HCT116 (cell line): ENCODE measurements around the gene ATP8B3. TPM values are rescaled to one million over a fixed set of nuclear protein-coding genes. Genes with fewer than 3 reads are reported as not detected.

ENCODE experiments used
- ATAC-seq: fragments of 200-7000 bp; cut with Tn5 transposase; 2 replicates; pipeline ENCODE4 v1.9.1; 2020; ENCODE audit warnings: mild to moderate bottlenecking, moderate library complexity
- BruUV-seq: library from RNA; stranded (reverse); fragments of 400-500 nt; replicated peaks from 2 replicates; lab custom pipeline; 2021; lab: Mats Ljungman, UMichigan
- CTCF ChIA-PET: fragments of 300-600 bp; sonication (Branson Sonifier 250); formaldehyde crosslinking; loops from one replicate; lab custom pipeline; 2021; ENCODE audit warnings: antibody characterized with exemption; lab: Charles Lee
- POLR2A ChIA-PET: fragments of 300-600, 350-600 bp; sonication (Branson Sonifier 250); formaldehyde crosslinking; loops from one replicate; lab custom pipeline; 2021; ENCODE audit warnings: antibody characterized with exemption; lab: Charles Lee
- RAD21 ChIA-PET, 2 experiments: fragments of 300-600 bp; sonication (Branson Sonifier 250); formaldehyde crosslinking; loops; one replicate each; lab custom pipeline; 2023; ENCODE audit warnings: low total read pairs in 2 of 2; ENCODE audit not compliant: uncharacterized antibody in 2 of 2, unreplicated experiment in 2 of 2, low non-redundant PET in 1 of 2; lab: Charles Lee
- DNase-seq: peaks from one replicate; pipeline ENCODE4 v3.0.0-alpha.2; 2010; ENCODE audit warnings: low read depth, low spot score
- H2AFZ ChIP-seq: fragments of 200-600 bp; shearing (Covaris generic), sonication (generic); 2 replicates; pipeline ENCODE4 v1.6.1; 2017; ENCODE audit warnings: low read depth, mixed run types, mixed read lengths, antibody characterized with exemption, low read length; ENCODE audit not compliant: poor library complexity, severe bottlenecking
- H3K27ac ChIP-seq: 2 replicates; pipeline ENCODE4 v1.5.1; 2012; ENCODE audit warnings: low read depth, low read length
- H3K27me3 ChIP-seq: fragments of 200-600 bp; sonication (generic); 2 replicates; pipeline ENCODE4 v1.6.1; 2016; ENCODE audit warnings: mixed run types, low read length, mixed read lengths; ENCODE audit not compliant: insufficient read depth
- H3K36me3 ChIP-seq, 2 experiments: fragments of 200-500 bp in 1 of 2; fragments of 200-600 bp in 1 of 2; sonication (Bioruptor generic) in 1 of 2; sonication (generic) in 1 of 2; 2 replicates each; pipeline versions ENCODE4 v1.5.1 to v1.6.1; 2014 to 2016; ENCODE audit warnings: low read length in 2 of 2, inconsistent platforms in 1 of 2, mixed read lengths in 1 of 2, mixed run types in 1 of 2; ENCODE audit not compliant: insufficient read depth in 2 of 2, control insufficient read depth in 1 of 2
- H3K4me1 ChIP-seq, 2 experiments: fragments of 200-600 bp in 1 of 2; sonication (generic) in 1 of 2; 2 replicates each; pipeline versions ENCODE4 v1.5.1 to v1.6.1; 2012 to 2017; ENCODE audit warnings: low read length in 2 of 2, inconsistent platforms in 1 of 2, mild to moderate bottlenecking in 1 of 2, mixed read lengths in 1 of 2, mixed run types in 1 of 2, moderate library complexity in 1 of 2; ENCODE audit not compliant: insufficient read depth in 2 of 2, control insufficient read depth in 1 of 2
- H3K4me2 ChIP-seq: fragments of 200-600 bp; sonication (generic); 2 replicates; pipeline ENCODE4 v1.6.1; 2017; ENCODE audit warnings: mixed run types, low read length, mixed read lengths
- H3K4me3 ChIP-seq, 2 experiments: fragments of 200-600 bp in 1 of 2; sonication (generic) in 1 of 2; replicated peaks in 1 of 2; 2 replicates each; pipeline ENCODE4 v1.5.1; 2011 to 2016; ENCODE audit warnings: low read length in 2 of 2, control low read depth in 1 of 2, low read depth in 1 of 2, mild to moderate bottlenecking in 1 of 2, mixed read lengths in 1 of 2, mixed run types in 1 of 2
- H3K79me2 ChIP-seq: fragments of 200-600 bp; sonication (generic); 2 replicates; pipeline ENCODE4 v1.6.1; 2017; ENCODE audit warnings: mild to moderate bottlenecking, mixed run types, low read length, moderate library complexity, mixed read lengths; ENCODE audit not compliant: insufficient read depth
- H3K9ac ChIP-seq: fragments of 200-600 bp; sonication (generic); 2 replicates; pipeline ENCODE4 v1.6.1; 2016; ENCODE audit warnings: low read length, mixed read lengths
- H3K9me2 ChIP-seq: fragments of 200-600 bp; sonication (generic), shearing (Covaris generic); 2 replicates; pipeline ENCODE4 v1.6.1; 2017; ENCODE audit warnings: mixed run types, mild to moderate bottlenecking, moderate library complexity; ENCODE audit not compliant: insufficient read depth
- H3K9me3 ChIP-seq, 2 experiments: fragments of 200-500 bp in 1 of 2; fragments of 200-600 bp in 1 of 2; sonication (Bioruptor generic) in 1 of 2; sonication (generic) in 1 of 2; 2 replicates each; pipeline ENCODE4 v1.6.1; 2014 to 2017; ENCODE audit warnings: low read length in 2 of 2, mixed read lengths in 2 of 2, inconsistent platforms in 1 of 2, low read depth in 1 of 2, mild to moderate bottlenecking in 1 of 2, mixed run types in 1 of 2, moderate library complexity in 1 of 2; ENCODE audit not compliant: control insufficient read depth in 1 of 2, insufficient read depth in 1 of 2
- H4K20me1 ChIP-seq: fragments of 200-600 bp; sonication (generic), shearing (Covaris generic); 2 replicates; pipeline ENCODE4 v1.6.1; 2017; ENCODE audit warnings: mixed run types, mild to moderate bottlenecking, moderate library complexity; ENCODE audit not compliant: insufficient read depth
- ATF3 ChIP-seq: IDR thresholded peaks from 2 replicates; pipeline ENCODE4 v1.6.1; 2012
- CEBPB ChIP-seq: IDR thresholded peaks from 2 replicates; pipeline ENCODE4 v1.6.1; 2012; ENCODE audit warnings: low read depth
- CTCF ChIP-seq, 3 experiments: fragments of 200-600 bp in 1 of 3; sonication (generic) in 1 of 3; IDR thresholded peaks in 2 of 3; conservative IDR thresholded peaks in 1 of 3; 2 replicates each; pipeline ENCODE4 v1.5.1; 2012 to 2017; ENCODE audit warnings: low read depth in 2 of 3, low read length in 2 of 3, antibody characterized with exemption in 1 of 3, borderline replicate concordance in 1 of 3, control low read depth in 1 of 3, mild to moderate bottlenecking in 1 of 3, mixed read lengths in 1 of 3, mixed run types in 1 of 3, moderate library complexity in 1 of 3; ENCODE audit not compliant: insufficient read depth in 1 of 3
- EGR1 ChIP-seq: IDR thresholded peaks from 2 replicates; pipeline ENCODE4 v1.6.1; 2012; ENCODE audit warnings: low read depth
- EZH2 ChIP-seq: fragments of 200-600 bp; sonication (generic); IDR thresholded peaks from 2 replicates; pipeline ENCODE4 v1.6.1; 2017; ENCODE audit warnings: antibody characterized with exemption, mixed run types
- EZH2phosphoT487 ChIP-seq: fragments of 200-600 bp; IDR thresholded peaks from 2 replicates; pipeline ENCODE4 v1.6.1; 2018; ENCODE audit warnings: antibody characterized with exemption, borderline replicate concordance
- FOSL1 ChIP-seq: IDR thresholded peaks from 2 replicates; pipeline ENCODE4 v1.6.1; 2012; ENCODE audit warnings: low read depth
- JUND ChIP-seq: IDR thresholded peaks from 2 replicates; pipeline ENCODE4 v1.6.1; 2012
- RAD21 ChIP-seq: IDR thresholded peaks from 2 replicates; pipeline ENCODE4 v1.6.1; 2012; ENCODE audit warnings: low read depth, mild to moderate bottlenecking
- SRF ChIP-seq: IDR thresholded peaks from 2 replicates; pipeline ENCODE4 v1.6.1; 2012; ENCODE audit warnings: low read depth
- ZNF274 ChIP-seq: fragments of 200-500 bp; sonication (Bioruptor generic); IDR thresholded peaks from 2 replicates; pipeline ENCODE4 v1.6.1; 2014; ENCODE audit warnings: mild to moderate bottlenecking, low read depth, low read length, inconsistent platforms
- intact Hi-C: fragments of 100-400 bp; cut with micrococcal nuclease; formaldehyde crosslinking; loops from 2 replicates; pipeline ENCODE4 v1.10.0; 2022
- total RNA-seq: library from RNA; stranded (reverse); gene quantifications from one replicate; pipeline ENCODE4 v1.2.1, GENCODE V29; 2021; ENCODE audit not compliant: unreplicated experiment
- TF ChIP-seq, protein P1 (sequence below): IDR thresholded peaks from 2 replicates; pipeline ENCODE4 v1.6.1; 2012

Gene ATP8B3
- total RNA-seq, 1 experiment from 2014 or later = 17.0 TPM

- ChIA-PET RAD21 (no interaction called here), CTCF (interaction anchor here (0.6 kb wide), 1 partner anchor 8 kb away, joined by 3 read pairs; no protein-coding TSS in a partner anchor), POLR2A (no interaction called here)
- no peaks in the 10 kb centered on the region for H3K27me3 ChIP-seq
- 0 out of 4 replicates have a peak, but pooled peaks cover 0 to 4% of the 10 kb centered on the region in 2 experiments for H3K36me3 ChIP-seq
- ATAC-seq (no peak), DNase-seq (no peak)
- H3K27ac ChIP-seq = peak overlapping the region; percentile 99
- H2AFZ ChIP-seq = no peak overlapping the region
- intact Hi-C loops = no loop called here
- peaks cover 58 to 76% of the 10 kb centered on the region in 2 experiments for H3K4me1 ChIP-seq
- no TSS peak for BruUV-seq
- TF ChIP-seq FOSL1 (no peak), EZH2phosphoT487 (no peak), CEBPB (no peak), EGR1 (no peak), ZNF274 (no peak), CTCF (IDR thresholded peaks at IDR 0.05 in 2 of 3, conservative IDR thresholded peaks at IDR 0.05 in 1 of 3; ENCODE audit: borderline replicate concordance in 1 of 3, insufficient read depth in 1 of 3, low read depth in 2 of 3, low read length in 2 of 3) (no peak), EZH2 (no peak), RAD21 (no peak), JUND (no peak), SRF (no peak), ATF3 (no peak)
- TF ChIP-seq, protein P1, sequence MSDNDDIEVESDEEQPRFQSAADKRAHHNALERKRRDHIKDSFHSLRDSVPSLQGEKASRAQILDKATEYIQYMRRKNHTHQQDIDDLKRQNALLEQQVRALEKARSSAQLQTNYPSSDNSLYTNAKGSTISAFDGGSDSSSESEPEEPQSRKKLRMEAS = no peak
- no peaks in the 10 kb centered on the region; the same call in 1 of the 2 replicates for H4K20me1 ChIP-seq
- H3K9me2 ChIP-seq = no peaks in the 10 kb centered on the region
- H3K4me2 ChIP-seq = peak overlapping the region; percentile 91
- H3K4me3 ChIP-seq = peak overlapping the region; percentile 91 to 94
- peaks cover 66% of the 10 kb centered on the region for H3K79me2 ChIP-seq
- H3K9me3 ChIP-seq = no peaks in the 10 kb centered on the region
- H3K9ac ChIP-seq = peak overlapping the region; percentile 97
Measured at GRCh38 chr19:1860821-1861598, 48.9 kb upstream of the ATP8B3 start.
